A549 (cell line): ENCODE data around the gene BAG5. TPM values are rescaled to one million over a fixed set of nuclear protein-coding genes. Genes with fewer than 3 reads are reported as not detected.

Experiments used
- ATAC-seq, 2 experiments: fragments of 200-7000 bp in 1 of 2; fragments of >200 bp in 1 of 2; cut with Nextera tagmentation in 1 of 2; cut with Tn5 transposase in 1 of 2; 3 replicates each; pipeline versions ENCODE4 v1.8.0 to v1.9.1; 2018 to 2020; ENCODE audit warnings: mild to moderate bottlenecking in 1 of 2, moderate library complexity in 1 of 2
- CTCF ChIA-PET: fragments of 300-600 bp; sonication (Branson Sonifier 250); formaldehyde crosslinking; extraction: SDS; loops from one replicate; lab custom pipeline; 2021; ENCODE audit warnings: antibody characterized with exemption, inconsistent platforms; lab: Yijun Ruan, JAX
- POLR2A ChIA-PET: fragments of 350-600 bp; formaldehyde crosslinking; extraction: SDS; loops from one replicate; lab custom pipeline; 2021; ENCODE audit warnings: antibody characterized with exemption, inconsistent platforms; lab: Yijun Ruan, JAX
- DNase-seq, 2 experiments: peaks; one replicate each; pipeline versions ENCODE4 v3.0.0 to v3.0.0-alpha.2; 2011 to 2016; ENCODE audit warnings: low read depth in 1 of 2, low spot score in 1 of 2
- FAIRE-seq: peaks from 2 replicates; lab custom pipeline; 2011; peaks lifted over from hg19 to GRCh38; lab: Jason Lieb, UNC
- H3K27ac ChIP-seq, 2 experiments: fragments of >200 bp; sonication (Bioruptor Twin); formaldehyde crosslinking; 3 replicates each; pipeline ENCODE4 v1.5.1; 2016 to 2017
- H3K4me1 ChIP-seq: fragments of >200 bp; sonication (Bioruptor Twin); formaldehyde crosslinking; 3 replicates; pipeline ENCODE4 v1.6.1; 2016
- H3K4me2 ChIP-seq: fragments of >200 bp; sonication (Bioruptor Twin); formaldehyde crosslinking; 3 replicates; pipeline ENCODE4 v1.6.1; 2016
- H3K4me3 ChIP-seq: fragments of >200 bp; sonication (Bioruptor Twin); formaldehyde crosslinking; 3 replicates; pipeline ENCODE4 v1.5.1; 2016
- H3K9me3 ChIP-seq: fragments of >200 bp; sonication (Bioruptor Twin); formaldehyde crosslinking; 3 replicates; pipeline ENCODE4 v1.6.1; 2016
- CBX8 ChIP-seq: fragments of 200-600 bp; sonication (generic); IDR thresholded peaks from 2 replicates; pipeline ENCODE4 v1.6.1; 2016
- CHD2 ChIP-seq: fragments of 150-350 bp; IDR thresholded peaks from 2 replicates; pipeline ENCODE4 v1.6.1; 2014; ENCODE audit warnings: low read length; ENCODE audit not compliant: partially characterized antibody
- EHMT2 ChIP-seq: fragments of 200-600 bp; sonication (generic); IDR thresholded peaks from 2 replicates; pipeline ENCODE4 v1.6.1; 2016; ENCODE audit warnings: antibody characterized with exemption, low read depth, mild to moderate bottlenecking, moderate library complexity
- FOSL2 ChIP-seq, 2 experiments: fragments of 450-650 bp in 1 of 2; fragments of >200 bp in 1 of 2; sonication (Bioruptor Twin) in 1 of 2; formaldehyde crosslinking; IDR thresholded peaks; 2 replicates each; pipeline versions ENCODE4 v1.5.0 to v1.6.1; 2016 to 2020; ENCODE audit warnings: mild to moderate bottlenecking in 1 of 2, moderate library complexity in 1 of 2
- GATA3 ChIP-seq: IDR thresholded peaks from 2 replicates; pipeline ENCODE4 v1.6.1; 2012; ENCODE audit warnings: borderline replicate concordance
- HDAC2 ChIP-seq: fragments of 200-600 bp; sonication (generic); IDR thresholded peaks from 2 replicates; pipeline ENCODE4 v1.6.1; 2016
- JUN ChIP-seq, 2 experiments: fragments of >200 bp; sonication (Bioruptor Twin); formaldehyde crosslinking; IDR thresholded peaks; 2 replicates in 1 of 2; 3 replicates in 1 of 2; pipeline ENCODE4 v1.6.1; 2016 to 2017
- KDM5A ChIP-seq: fragments of 200-600 bp; sonication (generic); IDR thresholded peaks from 2 replicates; pipeline ENCODE4 v1.6.1; 2016; ENCODE audit warnings: antibody characterized with exemption, mild to moderate bottlenecking
- NPAS2 ChIP-seq: fragments of 250-450 bp; sonication (Bioruptor Pico); IDR thresholded peaks from 2 replicates; pipeline ENCODE4 v1.8.0; 2022; ENCODE audit warnings: mild to moderate bottlenecking, moderate library complexity, borderline replicate concordance
- PHF8 ChIP-seq: fragments of 200-600 bp; sonication (generic); IDR thresholded peaks from 2 replicates; pipeline ENCODE4 v1.6.1; 2016; ENCODE audit warnings: low read depth, mild to moderate bottlenecking, antibody characterized with exemption, moderate library complexity, borderline replicate concordance
- POLR2AphosphoS2 ChIP-seq: conservative IDR thresholded peaks from 2 replicates; pipeline ENCODE4 v1.6.1; 2012; ENCODE audit warnings: low read length, improper control_type of control experiment, inconsistent platforms
- RAD21 ChIP-seq, 2 experiments: fragments of >200 bp in 1 of 2; sonication (Bioruptor Twin) in 1 of 2; formaldehyde crosslinking in 1 of 2; IDR thresholded peaks in 1 of 2; conservative IDR thresholded peaks in 1 of 2; 2 replicates in 1 of 2; 3 replicates in 1 of 2; pipeline ENCODE4 v1.6.1; 2012 to 2018; ENCODE audit warnings: inconsistent platforms in 1 of 2
- RFX5 ChIP-seq: fragments of 450-650 bp; IDR thresholded peaks from 2 replicates; pipeline ENCODE4 v1.7.1; 2014; ENCODE audit warnings: antibody characterized with exemption, mild to moderate bottlenecking, moderate library complexity
- SMC3 ChIP-seq: fragments of >200 bp; sonication (Bioruptor Twin); formaldehyde crosslinking; IDR thresholded peaks from 3 replicates; pipeline ENCODE4 v1.6.1; 2018; ENCODE audit warnings: inconsistent platforms
- TP53 ChIP-seq: fragments of 250-450 bp; sonication (Bioruptor Pico); IDR thresholded peaks from 2 replicates; pipeline ENCODE4 v1.5.0; 2021; ENCODE audit warnings: mild to moderate bottlenecking, moderate library complexity
- ZC3H11A ChIP-seq: fragments of 450-650 bp; IDR thresholded peaks from 2 replicates; pipeline ENCODE4 v1.6.1; 2014; ENCODE audit warnings: antibody characterized with exemption, mild to moderate bottlenecking
- ZNF302 ChIP-seq: fragments of 250-450 bp; sonication (Bioruptor Pico); IDR thresholded peaks from 2 replicates; pipeline ENCODE4 v1.9.0; 2021; ENCODE audit warnings: inconsistent platforms, mild to moderate bottlenecking, moderate library complexity
- ZSCAN20 ChIP-seq: fragments of 250-450 bp; sonication (Bioruptor Pico); IDR thresholded peaks from 2 replicates; pipeline ENCODE4 v1.8.0; 2022; ENCODE audit warnings: mild to moderate bottlenecking, moderate library complexity
- WGBS: methylation state at CpG from one replicate; pipeline ENCODE4 v1.1.6; 2017; ENCODE audit errors: missing lambda C conversion rate; 5-methylcytosine and 5-hydroxymethylcytosine counted together
- polyA plus RNA-seq, 4 experiments: library from polyadenylated mRNA; depleted of rRNA in 3 of 4; stranded (reverse); fragments of >200 nt; fragmentation: RNase III in 1 of 4; extraction: RNeasy Plus Mini Kit Qiagen cat#74134 plus additional on column Dnase treatment in 1 of 4; gene quantifications; 2 replicates in 3 of 4; 3 replicates in 1 of 4; pipeline ENCODE4 v1.2.3, GENCODE V29; 2011 to 2017
- TF ChIP-seq, protein P1 (sequence below): IDR thresholded peaks from 2 replicates; pipeline ENCODE4 v1.6.1; 2012
- TF ChIP-seq, protein P2 (sequence below): fragments of 200-600 bp; sonication (generic); IDR thresholded peaks from 2 replicates; pipeline ENCODE4 v1.6.1; 2016; ENCODE audit warnings: antibody characterized with exemption, mild to moderate bottlenecking, moderate library complexity
- TF ChIP-seq, protein P3 (sequence below): fragments of >200 bp; sonication (Bioruptor Twin); formaldehyde crosslinking; IDR thresholded peaks from 2 replicates; pipeline ENCODE4 v1.6.1; 2016
- TF ChIP-seq, protein P4 (sequence below): fragments of >200 bp; sonication (Bioruptor Twin); formaldehyde crosslinking; IDR thresholded peaks from 3 replicates; pipeline ENCODE4 v1.6.1; 2016

The BAG5 gene
- polyA plus RNA-seq, 2 of the 4 experiments (the other 2 are of a cell fraction): 20.8 to 24.8 TPM

DNA sequence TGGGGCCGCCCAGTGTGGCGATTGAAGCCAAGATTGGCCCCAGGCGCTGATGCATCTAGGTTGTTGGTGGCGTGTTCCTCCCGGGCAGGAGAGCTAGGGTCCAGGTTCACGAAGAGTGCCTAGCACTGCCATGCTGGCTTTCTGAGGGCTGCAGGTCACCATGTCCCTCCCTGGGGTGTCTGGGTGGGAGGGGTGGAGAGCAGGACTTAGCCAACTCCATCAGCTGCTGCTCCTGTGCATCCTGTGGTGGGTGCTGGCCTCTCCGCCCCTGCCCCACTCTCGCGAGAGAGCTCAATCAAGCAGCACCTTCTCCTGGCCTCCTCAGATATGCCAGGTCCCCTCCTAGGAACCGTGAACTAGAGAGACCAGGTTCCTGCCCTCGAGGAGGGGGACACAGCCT is 31.6 kb downstream of the BAG5 start:
- Histone ChIP-seq H3K4me1 (peaks cover 35% of the 10 kb centered on the region), H3K27ac (no peak overlapping the region), H3K4me2 (peak overlapping the region; percentile 99)
- DNase-seq (no peak), FAIRE-seq (no peak), ATAC-seq (no peak)
- ChIA-PET CTCF (interaction anchor here (0.6 to 28.8 kb wide), 5 partner anchors 12 to 935 kb away, joined by 3 to 489 read pairs (median 4); partner anchors contain the start of gene CKB), POLR2A (interaction anchor here (3.1 kb wide), 1 partner anchor 10 kb away, joined by 22 read pairs; no protein-coding TSS in a partner anchor)
- TF ChIP-seq CBX8 (no peak), CHD2 (no peak), ZC3H11A (no peak), JUN (IDR thresholded peaks at IDR 0.05) (no peak), ZNF302 (CRISPR knock-in tag) (no peak), FOSL2 (IDR thresholded peaks at IDR 0.05) (no peak), FOSL2 (CRISPR knock-in tag; IDR thresholded peaks at IDR 0.05) (no peak), SMC3 (no peak)
- TF ChIP-seq, protein P1, sequence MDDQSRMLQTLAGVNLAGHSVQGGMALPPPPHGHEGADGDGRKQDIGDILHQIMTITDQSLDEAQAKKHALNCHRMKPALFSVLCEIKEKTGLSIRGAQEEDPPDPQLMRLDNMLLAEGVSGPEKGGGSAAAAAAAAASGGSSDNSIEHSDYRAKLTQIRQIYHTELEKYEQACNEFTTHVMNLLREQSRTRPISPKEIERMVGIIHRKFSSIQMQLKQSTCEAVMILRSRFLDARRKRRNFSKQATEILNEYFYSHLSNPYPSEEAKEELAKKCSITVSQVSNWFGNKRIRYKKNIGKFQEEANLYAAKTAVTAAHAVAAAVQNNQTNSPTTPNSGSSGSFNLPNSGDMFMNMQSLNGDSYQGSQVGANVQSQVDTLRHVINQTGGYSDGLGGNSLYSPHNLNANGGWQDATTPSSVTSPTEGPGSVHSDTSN: no peak
- TF ChIP-seq, all 56 proteins: peak for 0
- H3K9me3 ChIP-seq: no peaks in the 10 kb centered on the region
- 96% methylated on average over 11 of the region's 11 CpGs for WGBS
- H3K4me3 ChIP-seq: no peak overlapping the region

DNA sequence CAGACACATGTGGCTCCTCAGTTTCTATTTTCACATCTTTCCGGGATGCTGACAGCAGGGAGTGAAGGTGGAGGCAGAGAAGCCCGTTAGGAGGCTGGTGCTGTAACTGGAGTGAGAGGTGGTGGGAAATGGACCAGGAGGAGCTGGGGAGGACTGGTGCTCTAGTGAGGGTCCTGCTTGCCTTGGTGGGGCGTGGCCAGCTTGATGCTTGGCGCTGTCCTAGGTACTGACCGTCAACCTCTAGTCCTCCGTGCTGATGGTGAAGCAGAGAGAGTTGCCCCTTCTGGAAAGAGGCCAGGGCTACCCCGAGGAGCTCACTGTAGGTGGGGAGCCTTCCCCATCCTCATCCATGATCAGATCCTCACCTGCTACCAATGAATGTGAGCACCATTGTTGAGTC is 32.1 kb downstream of the BAG5 start:
- Histone ChIP-seq H3K4me2 (peak overlapping the region; percentile 99), H3K27ac (no peak overlapping the region), H3K4me1 (peaks cover 39% of the 10 kb centered on the region), H3K4me3 (peak overlapping the region; percentile 100; the same call in 2 of the 3 replicates), H3K9me3 (no peaks in the 10 kb centered on the region)
- ChIA-PET POLR2A (interaction anchor here (3.1 kb wide), 1 partner anchor 10 kb away, joined by 22 read pairs; no protein-coding TSS in a partner anchor), CTCF (interaction anchor here (1.2 to 28.8 kb wide), 3 partner anchors 11 to 31 kb away, joined by 3 to 489 read pairs (median 184); partner anchors contain the start of gene CKB)
- DNase-seq (no peak), ATAC-seq (no peak), FAIRE-seq (no peak)
- TF ChIP-seq RAD21 (conservative IDR thresholded peaks at IDR 0.05 in 1 of 2, IDR thresholded peaks at IDR 0.05 in 1 of 2): no peak
- TF ChIP-seq, protein P2, sequence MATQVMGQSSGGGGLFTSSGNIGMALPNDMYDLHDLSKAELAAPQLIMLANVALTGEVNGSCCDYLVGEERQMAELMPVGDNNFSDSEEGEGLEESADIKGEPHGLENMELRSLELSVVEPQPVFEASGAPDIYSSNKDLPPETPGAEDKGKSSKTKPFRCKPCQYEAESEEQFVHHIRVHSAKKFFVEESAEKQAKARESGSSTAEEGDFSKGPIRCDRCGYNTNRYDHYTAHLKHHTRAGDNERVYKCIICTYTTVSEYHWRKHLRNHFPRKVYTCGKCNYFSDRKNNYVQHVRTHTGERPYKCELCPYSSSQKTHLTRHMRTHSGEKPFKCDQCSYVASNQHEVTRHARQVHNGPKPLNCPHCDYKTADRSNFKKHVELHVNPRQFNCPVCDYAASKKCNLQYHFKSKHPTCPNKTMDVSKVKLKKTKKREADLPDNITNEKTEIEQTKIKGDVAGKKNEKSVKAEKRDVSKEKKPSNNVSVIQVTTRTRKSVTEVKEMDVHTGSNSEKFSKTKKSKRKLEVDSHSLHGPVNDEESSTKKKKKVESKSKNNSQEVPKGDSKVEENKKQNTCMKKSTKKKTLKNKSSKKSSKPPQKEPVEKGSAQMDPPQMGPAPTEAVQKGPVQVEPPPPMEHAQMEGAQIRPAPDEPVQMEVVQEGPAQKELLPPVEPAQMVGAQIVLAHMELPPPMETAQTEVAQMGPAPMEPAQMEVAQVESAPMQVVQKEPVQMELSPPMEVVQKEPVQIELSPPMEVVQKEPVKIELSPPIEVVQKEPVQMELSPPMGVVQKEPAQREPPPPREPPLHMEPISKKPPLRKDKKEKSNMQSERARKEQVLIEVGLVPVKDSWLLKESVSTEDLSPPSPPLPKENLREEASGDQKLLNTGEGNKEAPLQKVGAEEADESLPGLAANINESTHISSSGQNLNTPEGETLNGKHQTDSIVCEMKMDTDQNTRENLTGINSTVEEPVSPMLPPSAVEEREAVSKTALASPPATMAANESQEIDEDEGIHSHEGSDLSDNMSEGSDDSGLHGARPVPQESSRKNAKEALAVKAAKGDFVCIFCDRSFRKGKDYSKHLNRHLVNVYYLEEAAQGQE: peak; percentile 88
- 93% methylated on average over 4 of the region's 7 CpGs for WGBS

DNA sequence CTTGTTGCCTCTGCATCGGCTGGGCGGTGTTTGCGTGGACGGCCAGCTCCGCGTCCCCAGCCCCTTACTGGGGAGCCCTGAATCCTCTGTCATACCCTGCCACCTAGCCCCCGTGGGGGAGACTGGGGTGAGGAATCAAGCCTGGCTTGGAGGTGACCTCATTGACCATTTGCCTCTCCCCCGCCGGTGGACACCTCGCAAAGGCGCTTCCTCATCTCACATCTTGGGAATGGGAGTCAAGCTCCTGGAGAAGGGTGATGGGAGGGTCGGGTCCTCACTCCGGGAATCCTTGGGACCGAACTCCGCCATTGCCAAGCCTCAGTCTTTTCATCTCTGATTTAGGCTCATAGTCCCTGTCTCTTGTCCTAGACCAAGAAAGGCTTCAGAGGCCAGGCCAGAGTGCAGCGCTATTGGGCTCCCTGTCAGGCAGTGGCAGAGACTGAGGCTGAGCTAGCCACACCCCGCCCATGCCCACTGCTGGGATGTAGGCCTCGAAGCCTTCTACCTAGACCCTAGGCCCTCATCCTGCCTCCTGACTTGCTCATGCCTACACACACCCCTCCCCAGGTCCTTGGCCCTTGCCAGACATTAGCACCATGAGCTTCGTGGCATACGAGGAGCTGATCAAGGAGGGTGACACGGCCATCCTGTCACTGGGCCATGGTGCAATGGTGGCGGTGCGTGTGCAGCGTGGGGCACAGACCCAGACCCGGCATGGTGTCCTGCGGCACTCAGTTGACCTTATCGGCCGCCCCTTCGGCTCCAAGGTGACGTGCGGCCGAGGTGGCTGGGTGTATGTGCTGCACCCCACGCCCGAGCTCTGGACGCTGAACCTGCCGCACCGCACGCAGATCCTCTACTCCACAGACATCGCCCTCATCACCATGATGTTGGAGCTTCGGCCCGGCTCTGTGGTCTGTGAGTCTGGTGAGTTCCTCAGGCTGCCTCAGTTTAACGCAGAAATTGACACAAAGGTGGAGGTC is 32.8 kb downstream of the BAG5 start:
- TF ChIP-seq GATA3 (no peak), POLR2AphosphoS2 (no peak), TP53 (CRISPR knock-in tag) (no peak), ZSCAN20 (no peak), FOSL2 (IDR thresholded peaks at IDR 0.05) (no peak), FOSL2 (CRISPR knock-in tag; IDR thresholded peaks at IDR 0.05) (no peak), EHMT2 (no peak), PHF8 (peak; percentile 36; the same call in 1 of the 2 replicates), KDM5A (0 out of 2 replicates have a peak, but pooled peaks have one; percentile 72), NPAS2 (CRISPR knock-in tag) (no peak), JUN (IDR thresholded peaks at IDR 0.05) (no peak), CHD2 (no peak), RFX5 (no peak), HDAC2 (no peak)
- TF ChIP-seq, protein P3, sequence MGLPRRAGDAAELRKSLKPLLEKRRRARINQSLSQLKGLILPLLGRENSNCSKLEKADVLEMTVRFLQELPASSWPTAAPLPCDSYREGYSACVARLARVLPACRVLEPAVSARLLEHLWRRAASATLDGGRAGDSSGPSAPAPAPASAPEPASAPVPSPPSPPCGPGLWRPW: no peak
- TF ChIP-seq, protein P4, sequence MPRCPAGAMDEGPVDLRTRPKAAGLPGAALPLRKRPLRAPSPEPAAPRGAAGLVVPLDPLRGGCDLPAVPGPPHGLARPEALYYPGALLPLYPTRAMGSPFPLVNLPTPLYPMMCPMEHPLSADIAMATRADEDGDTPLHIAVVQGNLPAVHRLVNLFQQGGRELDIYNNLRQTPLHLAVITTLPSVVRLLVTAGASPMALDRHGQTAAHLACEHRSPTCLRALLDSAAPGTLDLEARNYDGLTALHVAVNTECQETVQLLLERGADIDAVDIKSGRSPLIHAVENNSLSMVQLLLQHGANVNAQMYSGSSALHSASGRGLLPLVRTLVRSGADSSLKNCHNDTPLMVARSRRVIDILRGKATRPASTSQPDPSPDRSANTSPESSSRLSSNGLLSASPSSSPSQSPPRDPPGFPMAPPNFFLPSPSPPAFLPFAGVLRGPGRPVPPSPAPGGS: no peak
- ChIA-PET CTCF (interaction anchor here (1.0 to 28.8 kb wide), 5 partner anchors 11 to 424 kb away, joined by 3 to 489 read pairs (median 11); partner anchors contain the start of gene CKB), POLR2A (interaction anchor here (1.0 to 3.1 kb wide), 2 partner anchors 9 to 11 kb away, joined by 6 to 22 read pairs; no protein-coding TSS in a partner anchor)
- H3K4me3 ChIP-seq: peak overlapping the region; percentile 100
- peak overlapping the region; percentile 99 for H3K4me2 ChIP-seq
- no peaks in the 10 kb centered on the region for H3K9me3 ChIP-seq
- peaks cover 46% of the 10 kb centered on the region for H3K4me1 ChIP-seq
- DNase-seq (no peak), FAIRE-seq (no peak), ATAC-seq (peak in 1 of 2 experiments; percentile 7; a peak in 1 of 6 replicates)
- H3K27ac ChIP-seq: peak overlapping the region; percentile 94 to 97
- WGBS: 47% methylated on average over 37 of the region's 42 CpGs
